Measurements from ENCODE around the gene LRP1B. TPM values are rescaled to one million over a fixed set of nuclear protein-coding genes. Genes with fewer than 3 reads are reported as not detected.

The LRP1B gene
- total RNA-seq, 4 donors from 2014 or later: 3.6 to 10.1 (median 6.1) TPM

DNA sequence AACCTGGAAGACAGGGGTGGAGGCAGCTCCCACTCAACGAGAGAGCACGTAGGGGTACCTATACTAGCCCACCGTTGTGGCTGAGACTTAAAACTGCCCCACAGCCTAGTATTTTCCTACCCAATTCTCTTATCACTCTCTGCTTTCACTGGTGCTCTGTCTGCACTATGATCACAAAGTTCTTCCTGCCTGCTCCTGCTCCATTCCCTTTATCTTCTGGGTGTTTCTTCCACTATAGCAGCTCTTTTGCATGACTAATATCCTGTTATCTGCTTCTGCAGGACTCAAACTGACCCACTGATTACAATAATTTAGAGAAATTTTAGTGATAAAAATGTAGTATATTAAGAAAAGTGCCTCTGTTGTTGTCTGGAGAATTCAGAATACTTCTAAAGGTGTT, 184.8 kb downstream of the LRP1B start:
- no peak for DNase-seq (ENCODE audit: low spot score)
- no peak for ATAC-seq (ENCODE audit: low FRiP score)
- TF ChIP-seq, protein P1, sequence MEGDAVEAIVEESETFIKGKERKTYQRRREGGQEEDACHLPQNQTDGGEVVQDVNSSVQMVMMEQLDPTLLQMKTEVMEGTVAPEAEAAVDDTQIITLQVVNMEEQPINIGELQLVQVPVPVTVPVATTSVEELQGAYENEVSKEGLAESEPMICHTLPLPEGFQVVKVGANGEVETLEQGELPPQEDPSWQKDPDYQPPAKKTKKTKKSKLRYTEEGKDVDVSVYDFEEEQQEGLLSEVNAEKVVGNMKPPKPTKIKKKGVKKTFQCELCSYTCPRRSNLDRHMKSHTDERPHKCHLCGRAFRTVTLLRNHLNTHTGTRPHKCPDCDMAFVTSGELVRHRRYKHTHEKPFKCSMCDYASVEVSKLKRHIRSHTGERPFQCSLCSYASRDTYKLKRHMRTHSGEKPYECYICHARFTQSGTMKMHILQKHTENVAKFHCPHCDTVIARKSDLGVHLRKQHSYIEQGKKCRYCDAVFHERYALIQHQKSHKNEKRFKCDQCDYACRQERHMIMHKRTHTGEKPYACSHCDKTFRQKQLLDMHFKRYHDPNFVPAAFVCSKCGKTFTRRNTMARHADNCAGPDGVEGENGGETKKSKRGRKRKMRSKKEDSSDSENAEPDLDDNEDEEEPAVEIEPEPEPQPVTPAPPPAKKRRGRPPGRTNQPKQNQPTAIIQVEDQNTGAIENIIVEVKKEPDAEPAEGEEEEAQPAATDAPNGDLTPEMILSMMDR (IDR thresholded peaks at IDR 0.05): no peak

DNA sequence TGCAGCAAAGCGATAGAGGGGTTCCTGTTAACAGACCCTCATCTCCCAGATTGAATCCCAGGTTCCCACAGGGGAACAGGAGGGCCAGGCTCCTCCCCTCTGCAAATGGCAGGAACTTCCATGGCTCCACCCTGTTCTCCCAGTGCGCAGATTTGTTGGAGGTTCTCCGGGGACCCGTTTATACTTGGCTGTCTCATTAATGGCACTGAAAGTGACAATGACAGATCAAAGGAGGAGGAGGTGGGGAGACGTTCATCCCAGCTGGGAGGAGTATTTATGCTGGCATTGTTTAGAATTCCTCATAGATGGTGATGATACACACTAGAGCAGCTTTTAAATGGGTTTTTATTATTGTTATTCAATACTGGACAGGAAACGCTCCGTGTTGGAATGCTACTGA, 186.9 kb downstream of the LRP1B start:
- DNase-seq (ENCODE audit: low spot score) (no peak), ATAC-seq (ENCODE audit: low FRiP score) (no peak)
- TF ChIP-seq, protein P1 (IDR thresholded peaks at IDR 0.05): no peak

DNA sequence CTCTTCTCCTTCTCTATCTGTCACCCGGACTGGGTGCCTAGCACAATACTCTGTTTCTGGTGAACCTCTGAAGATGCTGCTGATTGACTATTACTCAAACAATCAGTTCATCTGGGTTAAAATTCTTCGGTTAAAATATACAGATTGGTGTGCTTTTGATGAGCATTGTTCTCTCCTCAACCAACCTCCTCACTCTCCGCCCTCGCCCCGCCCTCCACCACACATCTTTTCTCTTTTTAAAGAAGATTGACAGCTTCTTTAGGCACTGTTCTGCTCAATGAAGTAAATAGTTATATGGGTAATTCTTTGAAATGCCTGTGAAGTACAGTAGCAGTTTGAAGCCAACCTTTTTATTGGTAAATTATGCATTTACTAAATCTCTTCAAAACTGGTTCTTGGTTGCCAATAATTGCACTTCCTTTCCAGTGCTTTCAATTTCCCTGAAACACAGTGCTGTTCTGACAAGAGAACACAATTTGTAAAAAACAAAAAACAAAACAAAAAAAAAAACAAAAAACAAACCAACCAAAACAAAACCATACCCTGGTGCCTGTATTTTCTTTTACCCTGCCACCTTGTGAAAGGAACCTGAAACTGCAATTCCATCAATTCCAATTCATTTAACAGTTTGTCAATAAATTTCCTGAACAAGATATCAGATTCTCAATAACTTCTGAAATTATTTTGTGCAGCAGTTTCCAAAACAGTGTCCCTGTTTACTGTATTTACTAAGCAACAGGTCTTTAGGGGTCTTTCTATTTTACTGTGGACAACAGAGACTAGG, 188.6 kb downstream of the LRP1B start:
- TF ChIP-seq, protein P1 (IDR thresholded peaks at IDR 0.05): no peak
- ATAC-seq (ENCODE audit: low FRiP score) (no peak), DNase-seq (ENCODE audit: low spot score) (no peak)

DNA sequence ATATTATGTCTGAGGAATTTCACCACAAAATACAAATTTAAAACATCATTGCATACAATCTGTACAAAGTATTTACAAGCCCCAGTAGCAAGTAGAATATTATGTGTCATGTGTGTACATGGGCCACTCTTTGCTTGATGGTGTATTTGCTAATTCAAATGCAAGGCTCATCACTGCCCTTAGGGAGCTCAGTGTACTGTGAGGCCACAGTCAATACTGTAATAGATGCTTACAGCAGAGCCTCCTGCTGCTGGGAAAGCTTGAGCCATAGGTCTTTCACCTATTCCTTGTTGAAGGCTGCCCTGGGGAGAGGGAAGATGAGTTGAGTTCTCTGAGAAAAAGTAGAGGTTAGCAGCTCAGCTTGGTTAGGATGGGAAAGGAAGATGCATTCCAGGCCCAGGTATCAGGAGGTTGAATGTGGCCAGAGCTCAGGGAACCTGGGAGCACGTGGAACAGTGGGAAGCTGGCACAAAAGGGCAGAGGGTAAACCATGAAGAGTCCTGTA, 189.6 kb downstream of the LRP1B start:
- no peak for DNase-seq (ENCODE audit: low spot score)
- no peak for ATAC-seq (ENCODE audit: low FRiP score)
- TF ChIP-seq, protein P1 (IDR thresholded peaks at IDR 0.05): no peak

DNA sequence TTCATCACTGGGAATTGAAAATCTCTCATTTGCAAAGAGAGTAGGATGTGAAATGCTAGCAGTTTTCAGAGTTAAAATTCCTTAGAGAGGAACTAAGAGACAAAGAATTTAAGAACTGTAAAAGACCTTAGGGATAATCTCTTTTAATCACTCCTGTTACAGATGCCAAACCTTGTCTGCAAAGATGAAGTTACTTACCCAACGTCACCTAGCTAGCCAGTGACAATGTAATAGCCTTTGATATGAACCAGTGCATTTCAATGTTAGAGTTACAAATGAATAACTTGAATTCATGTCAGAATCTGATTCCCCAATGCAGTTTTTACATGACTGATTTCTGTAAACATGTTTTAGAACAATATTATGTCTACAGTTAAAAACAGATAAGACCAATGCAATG, 190.1 kb downstream of the LRP1B start:
- no peak for DNase-seq (ENCODE audit: low spot score)
- no peak for ATAC-seq (ENCODE audit: low FRiP score)
- TF ChIP-seq, protein P1 (IDR thresholded peaks at IDR 0.05): no peak

DNA sequence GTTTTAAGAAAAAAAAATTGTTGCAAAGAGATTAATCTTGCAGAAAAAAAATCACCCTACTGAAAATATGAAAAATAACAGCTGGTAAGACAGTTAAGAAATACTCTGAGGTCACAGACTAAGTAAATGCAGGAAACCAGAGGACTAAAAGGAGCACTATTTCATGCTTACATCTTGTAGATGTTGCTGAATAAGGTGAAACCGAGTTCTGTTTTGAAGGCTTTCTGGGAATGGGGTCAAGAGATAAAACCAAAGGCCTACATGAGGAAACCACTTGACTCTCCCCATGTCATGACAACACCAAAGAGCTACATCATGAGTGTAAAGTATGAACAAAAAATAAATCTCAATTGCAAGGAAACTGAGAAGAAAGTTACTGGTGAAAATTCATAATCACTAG, 197.6 kb downstream of the LRP1B start:
- ATAC-seq (ENCODE audit: low FRiP score) (no peak), DNase-seq (ENCODE audit: low spot score) (no peak)
- TF ChIP-seq, protein P1 (IDR thresholded peaks at IDR 0.05): no peak

DNA sequence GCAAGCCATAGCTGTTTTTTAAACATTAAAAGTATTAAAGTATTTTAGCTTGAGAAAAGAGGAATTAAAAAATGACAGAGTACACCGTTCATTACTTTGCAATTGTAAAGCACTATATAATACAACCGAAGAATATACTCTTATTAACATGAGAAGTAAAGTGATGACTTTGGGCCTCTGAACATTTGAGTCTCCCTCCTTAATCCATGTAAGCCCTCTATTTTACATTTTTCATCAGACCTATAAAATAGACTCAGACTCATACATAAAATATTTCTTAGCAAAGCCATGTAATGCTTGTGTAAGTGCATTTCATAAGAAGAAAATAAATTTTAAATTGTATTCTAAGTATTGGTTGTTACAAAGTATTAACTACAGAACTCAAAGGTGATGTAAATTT, 198.6 kb downstream of the LRP1B start:
- TF ChIP-seq, protein P1 (IDR thresholded peaks at IDR 0.05): no peak
- DNase-seq (ENCODE audit: low spot score) (no peak), ATAC-seq (ENCODE audit: low FRiP score) (no peak)

Measured in omental fat pad (tissue), 4 donors.